ENCODE results near the gene ABCC2. TPM values are rescaled to one million over a fixed set of nuclear protein-coding genes. Genes with fewer than 3 reads are reported as not detected.

Gene ABCC2
- total RNA-seq, 2 experiments from 2014 or later: 0.38 to 0.59 TPM

- no peak overlapping the region for H3K4me2 ChIP-seq (ENCODE audit: low read length)
- H2AFZ ChIP-seq (ENCODE audit: low read length): no peak overlapping the region
- CTCF ChIA-PET (ENCODE audit: unreplicated experiment): no interaction called here
- H3K4me3 ChIP-seq (ENCODE audit: low read depth, low read length, poor library complexity, severe bottlenecking): no peak overlapping the region
- H3K36me3 ChIP-seq (ENCODE audit: insufficient read depth, low read length): no peaks in the 10 kb centered on the region
- H3K4me1 ChIP-seq (ENCODE audit: insufficient read depth, low read length, poor library complexity, severe bottlenecking): peaks cover under 1% of the 10 kb centered on the region
- no peaks in the 10 kb centered on the region for H4K20me1 ChIP-seq (ENCODE audit: insufficient read depth, low read length)
- TF ChIP-seq EZH2phosphoT487 (IDR thresholded peaks at IDR 0.05; ENCODE audit: borderline replicate concordance, low read depth, low read length): no peak
- TF ChIP-seq CTCF (conservative IDR thresholded peaks at IDR 0.05; ENCODE audit: low read length): no peak
- no peaks in the 10 kb centered on the region for H3K79me2 ChIP-seq (ENCODE audit: insufficient read depth, low read depth, low read length)
- DNase-seq (ENCODE audit: low spot score): no peak
- no peak overlapping the region for H3K27ac ChIP-seq (ENCODE audit: low read depth, low read length, poor library complexity, severe bottlenecking)
- POLR2A ChIA-PET: no interaction called here
- no peaks in the 10 kb centered on the region for H3K9me2 ChIP-seq (ENCODE audit: insufficient read depth, low read length)
- BruUV-seq (replicated peaks): no TSS peak
- no peaks in the 10 kb centered on the region for H3K9me3 ChIP-seq (ENCODE audit: low read length)
- intact Hi-C loops (cut with micrococcal nuclease; ENCODE audit: unreplicated experiment): no loop called here
These were observed 2.4 kb downstream of the ABCC2 start for GRCh38 chr10:99784727-99785441.

DNA sequence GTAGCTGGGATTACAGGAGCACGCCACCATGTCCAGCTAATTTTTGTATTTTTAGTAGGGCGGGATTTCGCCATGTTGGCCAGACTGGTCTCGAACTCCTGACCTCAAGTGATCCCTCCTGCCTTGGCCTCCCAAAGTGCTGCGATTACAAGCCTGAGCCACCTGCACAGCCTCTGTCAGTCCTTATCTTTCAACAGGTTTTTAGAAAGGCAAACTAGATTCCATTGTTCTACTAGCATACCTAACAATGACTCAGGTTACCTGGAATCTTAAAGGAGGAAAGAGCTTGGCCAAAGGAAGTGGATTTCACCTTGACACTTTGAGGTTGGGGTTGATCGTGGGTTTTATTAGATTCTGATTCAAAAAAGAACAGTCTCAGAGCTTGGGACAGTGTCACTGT, 3.2 kb downstream of the ABCC2 start:
- BruUV-seq (replicated peaks): no TSS peak
- Histone ChIP-seq H3K27ac (ENCODE audit: low read depth, low read length, poor library complexity, severe bottlenecking) (no peak overlapping the region), H3K4me3 (ENCODE audit: low read depth, low read length, poor library complexity, severe bottlenecking) (no peak overlapping the region), H3K9me2 (ENCODE audit: insufficient read depth, low read length) (no peaks in the 10 kb centered on the region), H3K9me3 (ENCODE audit: low read length) (no peaks in the 10 kb centered on the region), H4K20me1 (ENCODE audit: insufficient read depth, low read length) (no peaks in the 10 kb centered on the region), H3K4me1 (ENCODE audit: insufficient read depth, low read length, poor library complexity, severe bottlenecking) (no peaks in the 10 kb centered on the region), H3K4me2 (ENCODE audit: low read length) (no peak overlapping the region), H2AFZ (ENCODE audit: low read length) (no peak overlapping the region), H3K36me3 (ENCODE audit: insufficient read depth, low read length) (no peaks in the 10 kb centered on the region), H3K79me2 (ENCODE audit: insufficient read depth, low read depth, low read length) (no peaks in the 10 kb centered on the region)
- no peak for DNase-seq (ENCODE audit: low spot score)
- CTCF ChIA-PET (ENCODE audit: unreplicated experiment): interaction anchor here (0.8 kb wide), 1 partner anchor 22 kb away, joined by 3 read pairs; no protein-coding TSS in a partner anchor
- TF ChIP-seq EZH2phosphoT487 (IDR thresholded peaks at IDR 0.05; ENCODE audit: borderline replicate concordance, low read depth, low read length): no peak
- no peak for TF ChIP-seq CTCF (conservative IDR thresholded peaks at IDR 0.05; ENCODE audit: low read length)
- intact Hi-C loops (cut with micrococcal nuclease; ENCODE audit: unreplicated experiment): no loop called here
- POLR2A ChIA-PET: interaction anchor here (0.7 to 0.8 kb wide), 4 partner anchors 11 to 1306 kb away, joined by 3 to 5 read pairs (median 4); no protein-coding TSS in a partner anchor

DNA sequence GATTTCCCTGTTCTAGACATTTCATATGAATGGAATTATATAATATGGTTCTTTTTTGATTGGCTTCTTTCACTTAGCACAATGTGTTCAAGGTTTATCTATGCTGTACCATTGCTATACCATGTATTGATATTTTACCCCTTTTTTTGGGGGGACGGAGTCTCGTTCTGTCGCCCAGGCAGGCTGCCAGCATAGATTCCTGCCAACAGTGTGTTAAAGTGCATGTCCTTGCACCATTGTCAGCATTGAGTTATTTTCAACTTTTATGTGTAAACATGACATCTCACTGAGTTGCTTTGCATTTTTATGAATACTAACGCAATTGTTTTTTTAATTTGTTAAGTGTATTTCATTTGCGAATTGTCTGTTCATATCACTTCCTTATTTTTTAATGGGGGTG, 4.9 kb downstream of the ABCC2 start:
- no peaks in the 10 kb centered on the region for H3K9me3 ChIP-seq (ENCODE audit: low read length)
- POLR2A ChIA-PET: interaction anchor here (0.7 to 0.9 kb wide), 2 partner anchors 59 to 928 kb away, joined by 3 read pairs; no protein-coding TSS in a partner anchor
- TF ChIP-seq EZH2phosphoT487 (IDR thresholded peaks at IDR 0.05; ENCODE audit: borderline replicate concordance, low read depth, low read length): no peak
- TF ChIP-seq CTCF (conservative IDR thresholded peaks at IDR 0.05; ENCODE audit: low read length): no peak
- no peak for DNase-seq (ENCODE audit: low spot score)
- intact Hi-C loops (cut with micrococcal nuclease; ENCODE audit: unreplicated experiment): no loop called here
- no peaks in the 10 kb centered on the region for H3K79me2 ChIP-seq (ENCODE audit: insufficient read depth, low read depth, low read length)
- H3K4me1 ChIP-seq (ENCODE audit: insufficient read depth, low read length, poor library complexity, severe bottlenecking): no peaks in the 10 kb centered on the region
- H2AFZ ChIP-seq (ENCODE audit: low read length): no peak overlapping the region
- CTCF ChIA-PET (ENCODE audit: unreplicated experiment): no interaction called here
- no peaks in the 10 kb centered on the region for H3K36me3 ChIP-seq (ENCODE audit: insufficient read depth, low read length)
- H3K4me2 ChIP-seq (ENCODE audit: low read length): no peak overlapping the region
- no TSS peak for BruUV-seq (replicated peaks)
- no peak overlapping the region for H3K27ac ChIP-seq (ENCODE audit: low read depth, low read length, poor library complexity, severe bottlenecking)
- no peaks in the 10 kb centered on the region for H4K20me1 ChIP-seq (ENCODE audit: insufficient read depth, low read length)
- no peak overlapping the region for H3K4me3 ChIP-seq (ENCODE audit: low read depth, low read length, poor library complexity, severe bottlenecking)
- H3K9me2 ChIP-seq (ENCODE audit: insufficient read depth, low read length): no peaks in the 10 kb centered on the region

Measured in OCI-LY7 (cell line).